ENCODE data around the gene RARB. TPM values are rescaled to one million over a fixed set of nuclear protein-coding genes. Genes with fewer than 3 reads are reported as not detected.

Gene RARB
- total and polyA plus RNA-seq, 9 donors, result 3.5 to 13.4 (median 7.9) TPM

GRCh38 chr3:25474052-25474451, 46.0 kb downstream of the RARB start:
- intact Hi-C loops (cut with DNase I), result no loop called here
- 89 to 97% (median 96%) methylated on average over 1 of the region's 1 CpG for WGBS, 3 donors
- Histone ChIP-seq H3K9me3 (no peaks in the 10 kb centered on the region), H3K27me3 (no peaks in the 10 kb centered on the region), H3K27ac (no peak overlapping the region), H3K4me1 (ENCODE audit: insufficient read depth) (peaks cover 2% of the 10 kb centered on the region), H3K36me3 (no peaks in the 10 kb centered on the region), H3K4me3 (no peak overlapping the region)
- no peak for TF ChIP-seq EP300 (IDR thresholded peaks at IDR 0.05)
- TF ChIP-seq POLR2A (IDR thresholded peaks at IDR 0.05), result no peak
- TF ChIP-seq CTCF (IDR thresholded peaks at IDR 0.05), result no peak
- no peak for DNase-seq

- Histone ChIP-seq H3K27me3 (no peaks in the 10 kb centered on the region), H3K4me3 (no peak overlapping the region), H3K36me3 (no peaks in the 10 kb centered on the region), H3K4me1 (ENCODE audit: insufficient read depth) (no peaks in the 10 kb centered on the region), H3K27ac (no peak overlapping the region), H3K9me3 (no peaks in the 10 kb centered on the region)
- TF ChIP-seq POLR2A (IDR thresholded peaks at IDR 0.05), result no peak
- TF ChIP-seq CTCF (IDR thresholded peaks at IDR 0.05), result no peak
- no peak for TF ChIP-seq EP300 (IDR thresholded peaks at IDR 0.05)
- DNase-seq, result no peak
- 21 to 46% (median 29%) methylated on average over 2 of the region's 2 CpGs for WGBS, 3 donors
- intact Hi-C loops (cut with DNase I), result no loop called here
These were observed 48.6 kb downstream of the RARB start for GRCh38 chr3:25476639-25477038.

GRCh38 chr3:25478211-25478757, 50.2 kb downstream of the RARB start:
- no peaks in the 10 kb centered on the region for H3K27me3 ChIP-seq
- no peak overlapping the region for H3K27ac ChIP-seq
- 65 to 76% (median 74%) methylated on average over 6 of the region's 6 CpGs for WGBS, 3 donors
- intact Hi-C loops (cut with DNase I), result no loop called here
- no peaks in the 10 kb centered on the region for H3K9me3 ChIP-seq
- H3K36me3 ChIP-seq, result no peaks in the 10 kb centered on the region
- no peak overlapping the region for H3K4me3 ChIP-seq
- no peak for DNase-seq
- TF ChIP-seq POLR2A (IDR thresholded peaks at IDR 0.05), result no peak
- TF ChIP-seq EP300 (IDR thresholded peaks at IDR 0.05), result no peak
- no peak for TF ChIP-seq CTCF (IDR thresholded peaks at IDR 0.05)
- peaks cover 2% of the 10 kb centered on the region for H3K4me1 ChIP-seq (ENCODE audit: insufficient read depth)

GRCh38 chr3:25478964-25479726, 51.1 kb downstream of the RARB start:
- no peak for TF ChIP-seq EP300 (IDR thresholded peaks at IDR 0.05)
- TF ChIP-seq CTCF (IDR thresholded peaks at IDR 0.05), result no peak
- no peak for TF ChIP-seq POLR2A (IDR thresholded peaks at IDR 0.05)
- Histone ChIP-seq H3K27me3 (no peaks in the 10 kb centered on the region), H3K4me1 (ENCODE audit: insufficient read depth) (peaks cover 2% of the 10 kb centered on the region), H3K4me3 (no peak overlapping the region), H3K36me3 (no peaks in the 10 kb centered on the region), H3K9me3 (no peaks in the 10 kb centered on the region), H3K27ac (no peak overlapping the region)
- intact Hi-C loops (cut with DNase I), result no loop called here
- WGBS, 3 donors, result 61 to 69% (median 67%) methylated on average over 3 of the region's 3 CpGs
- DNase-seq, result no peak
